GM12891 (cell line): ENCODE measurements around the gene MRAS.

Experiments
- DNase-seq: peaks from one replicate; pipeline ENCODE4 v3.0.0; 2011; ENCODE audit warnings: low spot score; ENCODE audit not compliant: insufficient read length
- FAIRE-seq: peaks from 2 replicates; lab custom pipeline; 2011; peaks lifted over from hg19 to GRCh38; lab: Jason Lieb, UNC
- PAX5 ChIP-seq: IDR thresholded peaks from 2 replicates; pipeline ENCODE4 v1.6.1; 2011; ENCODE audit warnings: low read length, moderate library complexity, mild to moderate bottlenecking; ENCODE audit not compliant: insufficient read depth, severe bottlenecking
- POLR2A ChIP-seq: IDR thresholded peaks from 2 replicates; pipeline ENCODE4 v1.6.1; 2011; ENCODE audit warnings: low read depth, low read length, control low read depth
- POLR2AphosphoS5 ChIP-seq: IDR thresholded peaks from 2 replicates; pipeline ENCODE4 v1.6.1; 2011; ENCODE audit warnings: low read depth, low read length, control low read depth
- POU2F2 ChIP-seq: IDR thresholded peaks from 2 replicates; pipeline ENCODE4 v1.6.1; 2011; ENCODE audit warnings: low read depth, mild to moderate bottlenecking, control low read depth, low read length, moderate library complexity
- SPI1 ChIP-seq: IDR thresholded peaks from 2 replicates; pipeline ENCODE4 v1.6.1; 2011; ENCODE audit warnings: low read depth, low read length, control low read depth
- TAF1 ChIP-seq: IDR thresholded peaks from 2 replicates; pipeline ENCODE4 v1.6.1; 2011; ENCODE audit warnings: low read depth, low read length, control low read depth

MRAS gene

GRCh38 chr3:138384531-138384930 lies 36.2 kb downstream of the MRAS start:
- FAIRE-seq: no peak

GRCh38 chr3:138384976-138385375 lies 36.6 kb downstream of the MRAS start:
- TF ChIP-seq PAX5 (no peak), POLR2A (no peak), TAF1 (no peak), SPI1 (no peak), POU2F2 (no peak), POLR2AphosphoS5 (no peak)
- DNase-seq (no peak), FAIRE-seq (no peak)

More at GRCh38 chr3:138384531-138384930, 36.2 kb downstream of the MRAS start:
- DNase-seq: no peak
- TF ChIP-seq POLR2AphosphoS5: no peak
- TF ChIP-seq SPI1: no peak
- no peak for TF ChIP-seq PAX5
- no peak for TF ChIP-seq POU2F2
- no peak for TF ChIP-seq TAF1
- no peak for TF ChIP-seq POLR2A

DNA sequence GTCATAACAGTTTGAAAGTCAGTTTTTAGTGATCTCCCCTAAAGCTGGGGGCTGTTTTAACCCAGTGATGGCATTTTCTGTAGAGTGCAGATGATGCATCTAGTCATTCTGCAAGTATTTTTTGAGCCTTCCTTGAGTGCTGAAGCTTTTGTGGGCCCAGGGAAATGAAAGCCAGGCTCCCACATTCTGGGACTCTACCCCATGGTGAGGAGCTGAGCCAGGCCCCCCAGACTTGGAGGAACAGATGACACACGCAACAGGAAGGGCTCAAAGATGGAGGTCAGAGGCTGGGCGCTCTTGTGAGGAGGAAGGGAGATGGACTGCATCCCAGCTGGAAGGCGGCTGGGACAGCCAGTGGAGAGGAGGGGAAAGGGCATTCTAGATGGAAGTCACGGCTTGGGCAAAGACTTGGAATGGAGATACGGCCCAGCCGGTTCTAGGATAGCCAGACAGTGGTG lies 40.8 kb downstream of the MRAS start:
- TF ChIP-seq POLR2A (no peak), TAF1 (no peak), PAX5 (no peak), POU2F2 (no peak), SPI1 (no peak), POLR2AphosphoS5 (no peak)
- no peak for DNase-seq
- no peak for FAIRE-seq

- DNase-seq: no peak
- no peak for FAIRE-seq
- TF ChIP-seq POLR2AphosphoS5 (no peak), POU2F2 (no peak), SPI1 (no peak), TAF1 (no peak), PAX5 (no peak), POLR2A (no peak)
Observed at GRCh38 chr3:138389841-138390581, 41.6 kb downstream of the MRAS start.

- TF ChIP-seq POLR2AphosphoS5 (no peak), POU2F2 (no peak), POLR2A (no peak), PAX5 (no peak), TAF1 (no peak), SPI1 (no peak)
- no peak for DNase-seq
- no peak for FAIRE-seq
Observed at GRCh38 chr3:138390582-138390932, 42.2 kb downstream of the MRAS start.

DNA sequence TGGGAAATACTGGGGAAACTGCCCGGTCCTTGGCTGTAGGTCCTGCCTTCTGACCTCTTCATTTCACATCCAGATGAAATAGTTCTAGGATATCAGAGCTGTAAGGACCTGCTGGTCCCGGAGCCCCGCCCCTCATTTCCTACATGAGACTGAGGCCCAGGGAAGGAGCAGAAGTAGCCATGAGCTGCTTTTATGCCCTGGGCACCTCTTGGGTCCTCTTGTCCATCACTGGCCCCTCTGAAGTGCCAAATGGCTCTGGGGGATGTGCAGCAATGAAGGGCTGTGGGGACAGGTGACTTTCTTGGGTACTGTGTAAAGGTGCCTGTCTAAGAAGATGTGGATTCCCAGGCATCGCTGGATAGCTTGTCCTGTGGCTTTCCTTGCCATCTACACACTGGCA lies 45.8 kb downstream of the MRAS start:
- no peak for DNase-seq
- TF ChIP-seq POU2F2 (no peak), POLR2AphosphoS5 (no peak), POLR2A (no peak)
- no peak for FAIRE-seq

GRCh38 chr3:138394686-138395085 lies 46.3 kb downstream of the MRAS start:
- FAIRE-seq (no peak), DNase-seq (no peak)
- no peak for TF ChIP-seq POLR2A
- TF ChIP-seq SPI1: no peak
- TF ChIP-seq POU2F2: no peak
- TF ChIP-seq POLR2AphosphoS5: no peak
- no peak for TF ChIP-seq PAX5
- TF ChIP-seq TAF1: no peak

- TF ChIP-seq PAX5 (no peak), SPI1 (no peak), POLR2AphosphoS5 (no peak), POLR2A (no peak), TAF1 (no peak), POU2F2 (no peak)
- DNase-seq (no peak), FAIRE-seq (no peak)
Observed at GRCh38 chr3:138395865-138396751, 47.7 kb downstream of the MRAS start.

DNA sequence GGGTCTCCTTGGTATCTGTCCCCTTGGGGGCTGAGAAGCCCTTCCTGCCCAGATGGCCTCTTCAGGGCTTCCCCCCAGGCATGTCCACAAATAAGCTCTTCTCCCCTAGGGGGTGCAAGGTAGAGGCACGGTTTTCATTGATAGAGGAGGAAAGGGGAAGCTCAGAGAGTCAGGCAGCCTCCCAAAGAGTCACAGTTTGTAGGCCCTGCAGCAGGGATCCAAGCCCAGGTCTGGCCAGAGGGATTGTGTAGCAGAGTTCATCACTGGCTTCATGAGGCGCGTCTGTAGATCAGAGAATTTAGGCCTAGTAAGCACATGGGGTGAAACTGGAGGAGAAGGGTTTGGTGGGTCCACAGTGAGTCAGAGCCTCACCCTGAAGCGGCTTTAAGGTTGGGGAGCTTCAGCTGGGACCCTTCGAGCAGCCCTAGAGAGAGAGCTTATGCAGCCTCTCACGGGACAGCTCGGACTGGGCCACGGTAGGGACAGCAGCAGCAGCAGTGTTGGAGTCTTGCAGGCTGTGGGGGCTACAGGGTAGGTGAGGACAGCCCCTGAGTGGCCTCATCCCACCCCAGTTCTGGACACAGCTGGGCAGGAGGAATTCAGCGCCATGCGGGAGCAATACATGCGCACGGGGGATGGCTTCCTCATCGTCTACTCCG lies 48.5 kb downstream of the MRAS start:
- TF ChIP-seq POU2F2 (no peak), POLR2A (no peak), TAF1 (no peak)
- no peak for DNase-seq
- no peak for FAIRE-seq
